ENCODE measurements around the gene CRELD2.

Gene CRELD2

DNA sequence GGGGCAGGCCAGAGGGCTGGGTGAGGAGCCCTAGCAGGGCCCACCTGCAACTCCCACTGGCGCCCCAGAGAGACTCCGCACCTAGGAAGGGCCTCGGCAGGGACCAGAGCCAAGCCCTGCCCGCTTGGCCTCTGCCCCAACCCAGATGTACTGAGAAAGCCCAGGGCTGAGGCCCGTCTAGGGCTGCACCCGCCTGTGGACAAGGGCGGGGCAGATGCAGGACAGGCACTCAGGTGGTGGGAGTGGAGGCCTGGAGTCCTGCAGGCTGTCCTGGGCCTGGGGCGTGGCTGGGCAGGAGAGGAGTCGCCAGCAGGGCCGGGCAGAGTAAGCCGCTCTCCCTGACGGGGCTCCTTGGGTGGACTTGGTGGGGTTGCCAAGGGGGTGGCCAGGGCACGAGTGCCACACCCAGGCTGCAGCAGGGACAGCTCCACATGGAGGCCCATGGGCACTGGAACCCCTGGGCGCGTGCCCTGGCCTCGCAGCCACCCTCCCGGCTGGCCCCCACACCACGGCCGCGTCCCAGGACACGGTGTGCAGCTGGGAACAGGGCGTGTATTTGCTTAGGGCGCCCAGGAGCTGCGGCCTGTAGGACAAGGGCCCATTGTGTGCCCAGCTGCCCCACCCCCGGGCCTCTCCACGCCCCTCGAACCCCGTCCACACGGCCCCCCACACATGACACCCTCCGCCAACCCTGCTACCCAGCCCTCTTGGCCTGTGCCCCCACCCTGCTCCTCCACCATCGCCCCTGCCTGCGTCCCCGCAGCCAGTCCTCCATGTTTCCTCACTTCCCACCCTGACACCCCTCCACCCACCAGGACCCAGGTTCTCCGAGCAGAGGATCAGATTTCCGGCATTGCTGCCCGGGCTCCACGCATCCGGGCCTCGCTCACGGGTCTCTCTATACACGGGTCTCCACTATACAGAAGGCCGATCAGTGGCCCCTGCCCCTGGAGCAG is 30.8 kb downstream of the CRELD2 start:
- DNase-seq (ENCODE audit: insufficient read length, low spot score): no peak

DNA sequence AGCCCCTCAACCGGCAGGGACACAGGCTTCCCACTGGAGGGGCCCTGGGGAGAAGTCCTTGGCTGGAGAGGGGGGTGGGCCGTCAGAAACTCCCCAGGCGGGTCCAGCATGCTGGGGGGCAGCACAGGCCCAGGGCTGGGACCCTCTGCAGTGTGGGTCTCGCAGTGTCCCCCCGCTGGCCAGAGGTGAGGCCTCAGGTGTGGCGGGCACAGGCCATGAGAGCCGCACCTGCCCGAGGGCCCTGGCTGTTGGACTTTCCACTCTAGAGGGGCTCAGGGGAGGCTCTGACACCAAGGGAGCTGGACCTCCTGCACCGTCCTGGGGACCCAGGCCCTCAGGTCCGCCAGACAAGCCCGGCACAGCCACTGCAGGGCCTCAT is 31.5 kb downstream of the CRELD2 start:
- no peak for FAIRE-seq
- DNase-seq (ENCODE audit: insufficient read length, low spot score): no peak
- TF ChIP-seq POLR2A (IDR thresholded peaks at IDR 0.05; ENCODE audit: low read depth, low read length) (no peak), TAF1 (IDR thresholded peaks at IDR 0.05; ENCODE audit: low read depth, low read length) (no peak), SPI1 (IDR thresholded peaks at IDR 0.05; ENCODE audit: low read depth, low read length) (no peak), POU2F2 (IDR thresholded peaks at IDR 0.05; ENCODE audit: low read depth, low read length) (no peak), POLR2AphosphoS5 (IDR thresholded peaks at IDR 0.05; ENCODE audit: low read depth, low read length) (no peak), PAX5 (IDR thresholded peaks at IDR 0.05; ENCODE audit: insufficient read depth, low read length, severe bottlenecking) (no peak)

More for the DNA sequence above, 30.8 kb downstream of the CRELD2 start:
- FAIRE-seq: no peak
- TF ChIP-seq POU2F2 (IDR thresholded peaks at IDR 0.05; ENCODE audit: low read depth, low read length) (no peak), PAX5 (IDR thresholded peaks at IDR 0.05; ENCODE audit: insufficient read depth, low read length, severe bottlenecking) (no peak), POLR2A (IDR thresholded peaks at IDR 0.05; ENCODE audit: low read depth, low read length) (no peak), TAF1 (IDR thresholded peaks at IDR 0.05; ENCODE audit: low read depth, low read length) (no peak), POLR2AphosphoS5 (IDR thresholded peaks at IDR 0.05; ENCODE audit: low read depth, low read length) (no peak), SPI1 (IDR thresholded peaks at IDR 0.05; ENCODE audit: low read depth, low read length) (no peak)

DNA sequence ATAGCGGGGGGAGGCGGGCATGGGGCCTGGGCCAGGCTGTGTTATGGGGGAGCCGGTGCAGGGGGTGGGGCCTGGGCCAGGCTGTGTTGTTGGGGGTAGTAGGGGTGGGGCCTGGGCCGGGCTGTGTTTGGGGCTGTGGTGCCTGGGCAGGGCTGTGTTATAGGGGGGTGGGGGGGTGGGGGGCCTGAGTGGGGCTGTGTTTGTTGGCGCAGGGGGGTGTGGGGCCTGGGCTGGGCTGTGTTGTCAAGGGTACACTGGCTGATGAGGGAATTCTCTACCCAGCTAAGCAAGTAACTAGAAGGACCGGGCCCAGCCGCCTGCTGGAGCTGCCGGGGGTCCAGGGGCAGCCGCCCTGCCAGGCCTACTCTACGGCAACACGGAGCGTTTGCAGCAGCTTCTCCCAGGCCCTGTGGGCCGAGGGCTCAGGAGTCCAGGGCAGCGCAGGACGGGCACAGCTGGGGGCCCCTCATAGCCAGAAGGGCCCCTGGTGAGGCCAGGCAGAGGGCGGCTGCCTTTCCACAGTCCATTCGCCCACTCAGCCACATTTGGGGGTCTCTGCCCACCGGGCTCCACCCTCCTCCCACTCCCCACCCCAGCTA is 32.1 kb downstream of the CRELD2 start:
- TF ChIP-seq POU2F2 (IDR thresholded peaks at IDR 0.05; ENCODE audit: low read depth, low read length): no peak
- DNase-seq (ENCODE audit: insufficient read length, low spot score): no peak
- FAIRE-seq: no peak

DNA sequence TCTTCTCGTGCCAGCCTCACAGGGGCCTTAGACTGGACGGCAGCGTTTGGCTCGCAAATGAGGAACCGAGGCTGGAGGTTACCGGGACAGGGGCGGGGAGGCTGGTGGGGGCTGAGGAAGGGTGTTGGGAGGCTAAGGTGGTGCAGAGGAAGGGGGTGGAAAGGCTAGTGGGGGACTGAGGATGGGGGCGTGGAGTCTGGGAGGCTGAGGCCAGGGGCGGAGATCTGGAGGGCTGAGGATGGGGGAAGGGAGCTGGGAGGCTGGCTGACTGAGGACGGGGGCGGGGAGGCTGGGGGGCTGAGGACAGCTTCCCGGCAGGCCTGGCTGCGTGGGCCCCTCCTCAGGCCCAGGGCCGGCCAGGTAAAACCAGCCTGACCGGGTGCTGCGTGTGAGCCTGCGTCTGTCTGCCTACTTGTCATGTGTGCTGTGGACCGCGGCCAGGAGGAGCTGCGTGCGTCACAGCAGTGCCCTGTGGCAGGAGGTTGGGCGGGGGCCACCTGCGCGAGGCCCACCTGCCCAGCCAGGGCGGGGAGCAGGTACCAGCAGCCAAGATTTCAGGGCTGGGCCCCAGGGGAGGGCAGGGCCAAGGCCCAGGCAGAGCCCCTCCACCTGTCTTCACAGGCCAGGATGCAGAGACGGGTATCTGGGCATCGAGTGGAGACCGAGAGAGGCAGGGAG is 32.7 kb downstream of the CRELD2 start:
- TF ChIP-seq POU2F2 (IDR thresholded peaks at IDR 0.05; ENCODE audit: low read depth, low read length): no peak
- TF ChIP-seq POLR2AphosphoS5 (IDR thresholded peaks at IDR 0.05; ENCODE audit: low read depth, low read length): no peak
- TF ChIP-seq POLR2A (IDR thresholded peaks at IDR 0.05; ENCODE audit: low read depth, low read length): no peak
- TF ChIP-seq TAF1 (IDR thresholded peaks at IDR 0.05; ENCODE audit: low read depth, low read length): no peak
- TF ChIP-seq SPI1 (IDR thresholded peaks at IDR 0.05; ENCODE audit: low read depth, low read length): no peak
- no peak for TF ChIP-seq PAX5 (IDR thresholded peaks at IDR 0.05; ENCODE audit: insufficient read depth, low read length, severe bottlenecking)
- DNase-seq (ENCODE audit: insufficient read length, low spot score) (no peak), FAIRE-seq (no peak)

DNA sequence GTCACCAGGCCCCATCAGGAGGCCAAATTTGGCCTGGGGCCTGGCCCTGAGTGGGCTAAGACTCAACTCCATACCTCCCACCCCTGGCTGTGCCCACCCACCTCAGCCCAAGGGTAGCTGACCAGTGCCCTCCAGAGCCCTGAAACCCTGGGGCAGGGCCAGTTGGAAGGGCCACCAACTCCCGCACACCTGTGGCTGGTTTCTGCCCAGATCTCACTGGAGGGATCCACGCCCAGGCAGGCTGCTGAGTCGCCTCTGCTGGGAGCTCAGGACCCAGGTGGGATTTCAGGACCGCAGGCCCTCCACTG is 33.2 kb downstream of the CRELD2 start:
- DNase-seq (ENCODE audit: insufficient read length, low spot score) (no peak), FAIRE-seq (no peak)
- TF ChIP-seq PAX5 (IDR thresholded peaks at IDR 0.05; ENCODE audit: insufficient read depth, low read length, severe bottlenecking) (no peak), POU2F2 (IDR thresholded peaks at IDR 0.05; ENCODE audit: low read depth, low read length) (no peak), SPI1 (IDR thresholded peaks at IDR 0.05; ENCODE audit: low read depth, low read length) (no peak), POLR2AphosphoS5 (IDR thresholded peaks at IDR 0.05; ENCODE audit: low read depth, low read length) (no peak)

DNA sequence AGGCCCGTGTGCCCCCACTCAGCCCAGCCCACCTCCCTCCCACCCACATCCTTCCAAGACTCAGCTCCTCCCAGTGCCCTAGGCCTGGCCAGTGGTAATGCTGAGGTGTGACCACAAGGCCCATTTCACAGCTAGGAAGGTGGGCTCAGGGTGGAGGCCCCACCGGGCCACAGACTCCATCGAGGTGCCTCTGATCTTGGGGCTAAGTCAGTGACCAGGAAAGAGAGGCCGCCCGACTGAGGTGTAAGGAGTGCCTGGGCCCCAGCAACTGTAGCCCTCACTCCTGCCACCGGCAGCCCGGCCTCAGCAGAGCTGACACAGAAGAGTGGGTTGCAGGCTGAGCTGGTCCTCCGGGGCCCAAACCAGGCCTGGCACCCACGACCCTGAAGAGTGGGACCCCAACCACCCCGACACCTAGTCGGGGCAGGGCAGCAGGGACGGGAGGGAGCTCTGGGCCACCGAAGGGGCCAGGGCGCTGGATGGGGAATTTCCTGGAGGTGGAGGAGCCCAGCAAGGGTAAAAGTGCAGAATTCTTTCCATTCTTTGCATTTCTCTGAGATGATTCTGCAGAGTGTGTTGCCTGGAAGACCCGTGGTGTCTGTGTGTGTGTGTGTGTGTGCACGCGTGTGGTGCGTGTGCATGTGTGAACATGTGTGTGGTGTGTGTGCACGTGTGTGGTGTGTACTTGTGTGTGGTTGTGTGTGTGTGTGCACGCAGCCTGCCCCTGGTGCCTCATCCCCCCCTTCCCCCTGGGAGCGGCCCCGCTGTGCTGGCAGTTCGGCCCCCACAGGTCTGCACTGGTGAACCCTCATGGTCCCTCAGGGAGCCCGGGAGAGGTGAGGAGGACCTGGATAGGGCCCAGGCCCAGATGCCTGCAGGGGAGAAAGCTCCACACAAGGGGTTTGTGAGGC is 33.8 kb downstream of the CRELD2 start:
- DNase-seq (ENCODE audit: insufficient read length, low spot score) (no peak), FAIRE-seq (no peak)
- TF ChIP-seq POU2F2 (IDR thresholded peaks at IDR 0.05; ENCODE audit: low read depth, low read length): no peak
- TF ChIP-seq PAX5 (IDR thresholded peaks at IDR 0.05; ENCODE audit: insufficient read depth, low read length, severe bottlenecking): no peak
- no peak for TF ChIP-seq POLR2AphosphoS5 (IDR thresholded peaks at IDR 0.05; ENCODE audit: low read depth, low read length)
- TF ChIP-seq SPI1 (IDR thresholded peaks at IDR 0.05; ENCODE audit: low read depth, low read length): no peak
- no peak for TF ChIP-seq TAF1 (IDR thresholded peaks at IDR 0.05; ENCODE audit: low read depth, low read length)
- TF ChIP-seq POLR2A (IDR thresholded peaks at IDR 0.05; ENCODE audit: low read depth, low read length): no peak

DNA sequence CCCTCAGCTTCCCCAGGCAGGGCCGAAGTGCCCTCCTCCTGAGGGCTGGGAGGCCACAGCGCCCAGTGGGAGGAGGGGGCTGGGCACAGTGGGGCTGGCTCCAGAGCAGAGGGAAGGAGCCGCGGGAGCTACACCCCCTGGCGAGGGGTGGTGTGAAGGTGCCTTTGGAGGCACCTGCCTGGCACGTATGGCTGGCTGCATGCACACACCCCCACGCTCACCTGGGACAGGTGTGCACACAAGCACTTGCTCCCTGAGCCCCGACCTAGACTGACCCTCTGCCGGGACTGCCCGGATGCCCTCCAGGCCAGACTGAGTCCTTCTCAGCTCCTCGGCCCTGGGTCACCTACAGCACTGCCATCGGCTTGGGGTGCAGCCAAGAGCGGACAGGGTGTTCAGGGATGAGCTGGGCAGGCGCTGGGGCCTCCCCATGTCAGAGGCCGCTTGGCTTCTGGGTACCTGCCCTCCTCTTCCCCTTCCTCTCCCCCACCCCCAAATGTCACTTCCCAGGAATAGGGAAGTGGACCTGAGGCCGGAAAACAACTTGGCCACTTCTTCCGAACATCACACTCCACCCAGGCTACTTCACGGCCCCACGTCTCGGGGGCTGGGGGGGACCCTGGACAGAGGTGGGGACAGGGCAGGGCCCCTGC is 34.7 kb downstream of the CRELD2 start:
- DNase-seq (ENCODE audit: insufficient read length, low spot score) (no peak), FAIRE-seq (no peak)
- no peak for TF ChIP-seq POU2F2 (IDR thresholded peaks at IDR 0.05; ENCODE audit: low read depth, low read length)
- TF ChIP-seq PAX5 (IDR thresholded peaks at IDR 0.05; ENCODE audit: insufficient read depth, low read length, severe bottlenecking): no peak
- no peak for TF ChIP-seq SPI1 (IDR thresholded peaks at IDR 0.05; ENCODE audit: low read depth, low read length)
- no peak for TF ChIP-seq POLR2AphosphoS5 (IDR thresholded peaks at IDR 0.05; ENCODE audit: low read depth, low read length)
- TF ChIP-seq TAF1 (IDR thresholded peaks at IDR 0.05; ENCODE audit: low read depth, low read length): no peak
- TF ChIP-seq POLR2A (IDR thresholded peaks at IDR 0.05; ENCODE audit: low read depth, low read length): no peak

DNA sequence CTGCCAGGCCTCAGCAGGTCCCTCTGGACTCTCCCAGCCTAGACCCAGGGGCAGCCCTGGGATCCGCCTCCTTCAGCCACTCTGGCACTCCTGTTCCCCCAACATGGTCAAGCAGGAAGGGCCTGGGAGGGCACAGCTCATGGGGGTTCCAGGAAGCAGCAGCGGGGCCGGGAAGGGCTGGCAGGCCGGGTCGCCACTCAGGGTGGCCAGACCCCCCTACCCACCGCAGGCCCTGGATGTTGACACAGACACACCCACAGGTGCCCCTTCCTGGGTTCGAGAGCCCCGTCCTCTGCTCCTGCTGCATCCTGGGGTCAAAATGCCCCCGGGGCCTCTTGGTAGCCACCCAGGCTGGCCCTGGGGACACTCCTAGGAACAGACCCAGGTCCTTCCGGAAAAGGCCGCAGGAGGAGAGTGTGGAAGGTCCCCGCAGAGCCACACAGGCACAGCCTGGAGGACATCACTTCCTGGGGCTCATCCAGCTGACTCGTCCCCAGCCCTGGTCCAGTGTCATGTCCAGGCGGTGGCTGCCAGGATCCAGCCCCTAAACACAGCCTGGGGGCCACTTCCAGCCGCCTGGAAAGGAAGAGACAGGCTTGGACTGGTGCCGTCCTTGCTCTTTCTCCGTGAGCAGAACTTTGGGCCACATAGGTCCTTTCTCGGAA is 35.4 kb downstream of the CRELD2 start:
- no peak for FAIRE-seq
- DNase-seq (ENCODE audit: insufficient read length, low spot score): no peak
- no peak for TF ChIP-seq SPI1 (IDR thresholded peaks at IDR 0.05; ENCODE audit: low read depth, low read length)
- TF ChIP-seq TAF1 (IDR thresholded peaks at IDR 0.05; ENCODE audit: low read depth, low read length): no peak

Data from GM12891 (cell line).